Stomach (tissue), 9 donors: ENCODE data around the gene IQCN. TPM values are rescaled to one million over a fixed set of nuclear protein-coding genes. Genes with fewer than 3 reads are reported as not detected.

Experiments used
- DNase-seq, 2 donors: peaks; one replicate each; pipeline versions ENCODE4 v3.0.0 to v3.0.0-alpha.2; 2013 to 2019
- H3K27ac ChIP-seq, 5 donors: fragments of 200-600 bp in 4 of 5; sonication (generic) in 4 of 5; one replicate each; pipeline ENCODE4 v1.5.1; 2013 to 2019; ENCODE audit warnings: mild to moderate bottlenecking in 1 of 5, moderate library complexity in 1 of 5
- H3K27me3 ChIP-seq, 3 donors: fragments of 200-600 bp; sonication (generic); one replicate each; pipeline ENCODE4 v1.5.1; 2017 to 2019; ENCODE audit warnings: mixed run types in 1 of 3
- H3K36me3 ChIP-seq, 4 donors: fragments of 200-600 bp; sonication (generic); 1 replicate in 3 of 4; 2 replicates in 1 of 4; pipeline ENCODE4 v1.5.1; 2016 to 2019
- H3K4me1 ChIP-seq, 4 donors: fragments of 200-600 bp; sonication (generic); one replicate each; pipeline ENCODE4 v1.5.1; 2016 to 2019
- H3K4me3 ChIP-seq, 4 donors: fragments of 200-600 bp; sonication (generic) in 3 of 4; one replicate each; pipeline ENCODE4 v1.5.1; 2016 to 2019; ENCODE audit warnings: mild to moderate bottlenecking in 1 of 4
- H3K9me3 ChIP-seq, 4 donors: fragments of 200-600 bp; sonication (generic); one replicate each; pipeline ENCODE4 v1.5.1; 2016 to 2019
- CTCF ChIP-seq, 7 experiments: fragments of 450-650 bp in 4 of 7; fragments of 200-600 bp in 3 of 7; sonication (generic) in 3 of 7; IDR thresholded peaks; one replicate each; pipeline ENCODE4 v1.5.1; 2016 to 2019; ENCODE audit warnings: antibody characterized with exemption in 7 of 7, control low read depth in 2 of 7, mild to moderate bottlenecking in 1 of 7
- EP300 ChIP-seq: sonication (generic); formaldehyde crosslinking; IDR thresholded peaks from one replicate; pipeline ENCODE4 v1.6.1; 2017; ENCODE audit warnings: antibody characterized with exemption
- POLR2A ChIP-seq, 4 donors: fragments of 450-650 bp; IDR thresholded peaks; one replicate each; pipeline ENCODE4 v1.6.1; 2016; ENCODE audit warnings: antibody characterized with exemption in 4 of 4, control low read depth in 2 of 4, mild to moderate bottlenecking in 1 of 4, moderate library complexity in 1 of 4
- POLR2AphosphoS5 ChIP-seq, 3 donors: sonication (generic); formaldehyde crosslinking; IDR thresholded peaks; one replicate each; pipeline ENCODE4 v1.6.1; 2016; ENCODE audit warnings: antibody characterized with exemption in 3 of 3
- WGBS, 5 donors: extraction: QIAGEN DNeasy Blood & Tissue Kit in 3 of 5; methylation state at CpG; one replicate each; pipeline versions ENCODE4 v1.1.5 to v1.1.7; 2013 to 2018; 5-methylcytosine and 5-hydroxymethylcytosine counted together
- intact Hi-C: fragments of 100-400 bp; cut with DNase I; formaldehyde crosslinking; loops from one replicate; pipeline ENCODE4 v1.15.1; 2023; ENCODE audit warnings: low total_unique reads
- polyA plus RNA-seq, 3 donors: library from polyadenylated mRNA; stranded (reverse); fragments of 200-250 nt; gene quantifications; one replicate each; pipeline ENCODE4 v1.2.3, GENCODE V29; 2013
- total RNA-seq, 5 donors: library from RNA; depleted of rRNA; stranded (reverse); fragments of >200 nt; gene quantifications; one replicate each; pipeline versions ENCODE4 v1.1.0 to v1.2.3, GENCODE V29; 2014 to 2016
- donor health status: healthy with polysubstance abuse.
- donor health status: Bipolar disorder and iron deficiency.
- donor health status: healthy.

Gene IQCN
- total and polyA plus RNA-seq, 8 donors = 1.4 to 35.7 (median 2.7) TPM; not detected in 1

GRCh38 chr19:18220632-18221275 lies 53.5 kb downstream of the IQCN start:
- TF ChIP-seq POLR2AphosphoS5 (IDR thresholded peaks at IDR 0.05) (no peak), CTCF (IDR thresholded peaks at IDR 0.05) (no peak), EP300 (no peak), POLR2A (IDR thresholded peaks at IDR 0.05) (no peak)
- Histone ChIP-seq H3K27me3 (peaks cover 0 to 57% (median 33%) of the 10 kb centered on the region in 3 donors), H3K27ac (no peak overlapping the region), H3K4me3 (no peak overlapping the region), H3K4me1 (peaks cover 10 to 27% (median 27%) of the 10 kb centered on the region in 4 donors), H3K36me3 (no peaks in the 10 kb centered on the region), H3K9me3 (no peaks in the 10 kb centered on the region)
- 3 to 14% (median 6%) methylated on average over 11 to 33 of the region's 33 CpGs for WGBS, 5 donors
- intact Hi-C loops = no loop called here
- peak in 1 of 2 donors; percentile 46 for DNase-seq

- peaks cover 10 to 20% (median 20%) of the 10 kb centered on the region in 4 donors for H3K4me1 ChIP-seq
- no peaks in the 10 kb centered on the region for H3K36me3 ChIP-seq
- TF ChIP-seq POLR2A (IDR thresholded peaks at IDR 0.05) = no peak
- TF ChIP-seq POLR2AphosphoS5 (IDR thresholded peaks at IDR 0.05) = no peak
- no peak for TF ChIP-seq EP300
- TF ChIP-seq CTCF (IDR thresholded peaks at IDR 0.05) = no peak
- no peaks in the 10 kb centered on the region for H3K9me3 ChIP-seq
- peaks cover 0 to 50% (median 26%) of the 10 kb centered on the region in 3 donors for H3K27me3 ChIP-seq
- intact Hi-C loops = no loop called here
- H3K4me3 ChIP-seq = no peak overlapping the region
- 63 to 66% (median 64%) methylated on average over 24 to 28 of the region's 28 CpGs for WGBS, 5 donors
- DNase-seq = no peak
- H3K27ac ChIP-seq = no peak overlapping the region
Observed at GRCh38 chr19:18219911-18220631, 54.2 kb downstream of the IQCN start.

- Histone ChIP-seq H3K27me3 (peaks cover 0 to 36% (median 21%) of the 10 kb centered on the region in 3 donors), H3K4me3 (no peak overlapping the region), H3K36me3 (no peaks in the 10 kb centered on the region), H3K27ac (no peak overlapping the region), H3K9me3 (no peaks in the 10 kb centered on the region), H3K4me1 (peaks cover 0 to 8% (median 7%) of the 10 kb centered on the region in 4 donors)
- intact Hi-C loops = no loop called here
- TF ChIP-seq CTCF (IDR thresholded peaks at IDR 0.05) (no peak), POLR2A (IDR thresholded peaks at IDR 0.05) (no peak), EP300 (no peak), POLR2AphosphoS5 (IDR thresholded peaks at IDR 0.05) (no peak)
- no peak for DNase-seq
- WGBS, 5 donors = 62 to 88% (median 85%) methylated on average over 3 of the region's 3 CpGs
Observed at GRCh38 chr19:18218600-18218999, 55.7 kb downstream of the IQCN start.

- TF ChIP-seq CTCF (IDR thresholded peaks at IDR 0.05) (no peak), POLR2A (IDR thresholded peaks at IDR 0.05) (no peak), EP300 (no peak), POLR2AphosphoS5 (IDR thresholded peaks at IDR 0.05) (no peak)
- 72 to 85% (median 81%) methylated on average over 17 of the region's 17 CpGs for WGBS, 5 donors
- DNase-seq = no peak
- Histone ChIP-seq H3K36me3 (no peaks in the 10 kb centered on the region), H3K27ac (no peak overlapping the region), H3K9me3 (no peaks in the 10 kb centered on the region), H3K4me3 (no peak overlapping the region), H3K4me1 (peaks cover 0 to 8% (median 7%) of the 10 kb centered on the region in 4 donors), H3K27me3 (peaks cover 0 to 32% (median 21%) of the 10 kb centered on the region in 3 donors)
- intact Hi-C loops = no loop called here
Observed at GRCh38 chr19:18218159-18218558, 56.1 kb downstream of the IQCN start.
